GM12878 (cell line): ENCODE results near the gene TMEM239. TPM values are rescaled to one million over a fixed set of nuclear protein-coding genes. Genes with fewer than 3 reads are reported as not detected.

Experiments
- ATAC-seq: fragments of 200-7000 bp; cut with Tn5 transposase; 3 replicates; pipeline ENCODE4 v1.9.1; 2020; ENCODE audit warnings: mild to moderate bottlenecking, moderate library complexity
- BruUV-seq: library from RNA; stranded (reverse); fragments of 400-500 nt; replicated peaks from 2 replicates; lab custom pipeline; 2021; lab: Mats Ljungman, UMichigan
- CTCF ChIA-PET: fragments of 300-600 bp; sonication (Branson Sonifier 250); formaldehyde crosslinking; extraction: SDS; loops from one replicate; lab custom pipeline; 2021; ENCODE audit warnings: inconsistent platforms; lab: Yijun Ruan, JAX
- POLR2A ChIA-PET: fragments of 350-600 bp; formaldehyde crosslinking; extraction: SDS; loops from one replicate; lab custom pipeline; 2021; ENCODE audit warnings: inconsistent platforms; lab: Charles Lee
- RAD21 ChIA-PET: fragments of 300-600 bp; sonication (Branson Sonifier 250); formaldehyde crosslinking; loops from one replicate; lab custom pipeline; 2023; ENCODE audit warnings: antibody characterized with exemption; ENCODE audit not compliant: unreplicated experiment; lab: Charles Lee
- SMC1A ChIA-PET: fragments of 300-600 bp; sonication (Branson Sonifier 250); formaldehyde crosslinking; loops from one replicate; lab custom pipeline; 2023; ENCODE audit not compliant: unreplicated experiment, uncharacterized antibody; lab: Charles Lee
- DNase-seq: peaks from one replicate; pipeline ENCODE4 v3.0.0-alpha.2; 2011; ENCODE audit warnings: low read depth, low spot score
- FAIRE-seq: peaks from 3 replicates; lab custom pipeline; 2011; peaks lifted over from hg19 to GRCh38; lab: Jason Lieb, UNC
- H2AFZ ChIP-seq: 2 replicates; pipeline ENCODE4 v1.6.0; 2011; ENCODE audit warnings: low read depth, low read length, control low read depth; ENCODE audit not compliant: control insufficient read depth
- H3K27ac ChIP-seq: 2 replicates; pipeline ENCODE4 v1.5.1; 2011; ENCODE audit warnings: control low read depth; ENCODE audit not compliant: control insufficient read depth, insufficient read depth
- H3K27me3 ChIP-seq, 2 experiments: replicated peaks in 1 of 2; 2 replicates each; pipeline versions ENCODE4 v1.6.0 to v1.6.1; 2011; ENCODE audit warnings: low read length in 1 of 2; ENCODE audit not compliant: control insufficient read depth in 2 of 2, insufficient read depth in 2 of 2
- H3K36me3 ChIP-seq, 2 experiments: 2 replicates each; pipeline ENCODE4 v1.5.1; 2011; ENCODE audit warnings: low read length in 1 of 2; ENCODE audit not compliant: control insufficient read depth in 2 of 2, insufficient read depth in 2 of 2
- H3K4me1 ChIP-seq: 2 replicates; pipeline ENCODE4 v1.6.1; 2011; ENCODE audit warnings: mild to moderate bottlenecking, low read length, moderate library complexity, mixed read lengths; ENCODE audit not compliant: control insufficient read depth, insufficient read depth
- H3K4me2 ChIP-seq: 2 replicates; pipeline ENCODE4 v1.6.0; 2011; ENCODE audit warnings: control low read depth; ENCODE audit not compliant: control insufficient read depth, insufficient read depth
- H3K4me3 ChIP-seq: fragments of 200-600 bp; sonication (generic); 2 replicates; pipeline ENCODE4 v1.5.1; 2016
- H3K79me2 ChIP-seq: 2 replicates; pipeline ENCODE4 v1.6.0; 2011; ENCODE audit warnings: low read length; ENCODE audit not compliant: control insufficient read depth, insufficient read depth
- H3K9ac ChIP-seq: 2 replicates; pipeline ENCODE4 v1.8.0; 2011; ENCODE audit warnings: low read length, control low read depth, mixed read lengths; ENCODE audit not compliant: control insufficient read depth, insufficient read depth
- H3K9me3 ChIP-seq: replicated peaks from 3 replicates; pipeline ENCODE4 v1.5.1; 2011; ENCODE audit warnings: mild to moderate bottlenecking, low read length; ENCODE audit not compliant: control insufficient read depth, insufficient read depth
- H4K20me1 ChIP-seq: 2 replicates; pipeline ENCODE4 v1.6.0; 2011; ENCODE audit not compliant: control insufficient read depth, insufficient read depth
- FOXM1 ChIP-seq: IDR thresholded peaks from 2 replicates; pipeline ENCODE4 v1.6.1; 2012; ENCODE audit warnings: low read depth, mild to moderate bottlenecking, inconsistent platforms, low read length, moderate library complexity
- NFXL1 ChIP-seq: fragments of 450-650 bp; IDR thresholded peaks from 2 replicates; pipeline ENCODE4 v1.6.1; 2017; ENCODE audit warnings: antibody characterized with exemption, mild to moderate bottlenecking, borderline replicate concordance
- PRDM15 ChIP-seq: fragments of 450-650 bp; formaldehyde crosslinking; IDR thresholded peaks from 2 replicates; pipeline ENCODE4 v1.4.0; 2020; ENCODE audit warnings: mild to moderate bottlenecking, moderate library complexity
- RBBP5 ChIP-seq: fragments of 200-600 bp; sonication (generic); conservative IDR thresholded peaks from 2 replicates; pipeline ENCODE4 v1.6.1; 2016
- RELA ChIP-seq: fragments of 450-650 bp; IDR thresholded peaks from 2 replicates; pipeline ENCODE4 v1.8.0; 2014; ENCODE audit warnings: borderline replicate concordance; ENCODE audit not compliant: partially characterized antibody
- ZBTB4 ChIP-seq: fragments of 450-650 bp; formaldehyde crosslinking; IDR thresholded peaks from 2 replicates; pipeline ENCODE4 v1.4.0; 2022; ENCODE audit warnings: mild to moderate bottlenecking, moderate library complexity
- ZNF384 ChIP-seq: IDR thresholded peaks from 2 replicates; pipeline ENCODE4 v1.6.1; 2012; ENCODE audit warnings: low read depth, mild to moderate bottlenecking, low read length, improper control_type of control experiment, borderline replicate concordance
- WGBS: methylation state at CpG from one replicate; pipeline ENCODE4 v1.1.6; 2016; ENCODE audit warnings: low lambda C conversion rate; ENCODE audit not compliant: insufficient replicate concordance, insufficient coverage; ENCODE audit errors: missing lambda C conversion rate; 5-methylcytosine and 5-hydroxymethylcytosine counted together
- in situ Hi-C: fragments of 300-500 bp; cut with MboI; formaldehyde crosslinking; loops from 9 replicates; pipeline ENCODE4 v1.14.3; 2018; ENCODE audit warnings: mixed read lengths
- intact Hi-C: fragments of 100-400 bp; cut with micrococcal nuclease; formaldehyde crosslinking; loops from one replicate; pipeline ENCODE4 v1.14.2; 2022; ENCODE audit not compliant: unreplicated experiment
- polyA plus RNA-seq, 11 experiments: library from polyadenylated mRNA; depleted of rRNA in 4 of 11; unstranded in 6 of 11; stranded (reverse) in 5 of 11; fragments of >200 nt; fragmentation: Nextera tagmentation in 4 of 11; fragmentation: Illumina TruSeq in 1 of 11; extraction: Ambion mirVana in 4 of 11; extraction: Trizol in 1 of 11; gene quantifications; 1 replicate in 1 of 11; 2 replicates in 10 of 11; pipeline versions ENCODE4 v1.2.1 to v1.2.3, GENCODE V29; 2011 to 2016; ENCODE audit warnings: inconsistent platforms in 2 of 11, missing spikeins in 2 of 11, low read depth in 1 of 11
- total RNA-seq, 4 experiments: library from RNA; depleted of rRNA in 3 of 4; stranded (reverse); fragments of >200 nt in 3 of 4; fragmentation: Illumina TruSeq in 1 of 4; extraction: Trizol in 1 of 4; gene quantifications; 2 replicates each; pipeline versions ENCODE4 v1.2.1 to v1.2.3, GENCODE V29; 2013 to 2021
- TF ChIP-seq, protein P1 (sequence below): IDR thresholded peaks from 2 replicates; pipeline ENCODE4 v1.6.1; 2011; ENCODE audit warnings: borderline replicate concordance, low read depth, mild to moderate bottlenecking, moderate library complexity, mixed read lengths, low read length; ENCODE audit not compliant: insufficient read depth; ENCODE audit errors: extremely low read length
- TF ChIP-seq, protein P2 (sequence below): IDR thresholded peaks from 2 replicates; pipeline ENCODE4 v1.6.1; 2011; ENCODE audit warnings: mild to moderate bottlenecking, low read depth, low read length, moderate library complexity; ENCODE audit not compliant: insufficient replicate concordance

TMEM239 gene
- total and polyA plus RNA-seq, 10 of the 15 experiments (the other 5 are each of a cell fraction or from before 2014, with no cell fraction given) = not detected

DNA sequence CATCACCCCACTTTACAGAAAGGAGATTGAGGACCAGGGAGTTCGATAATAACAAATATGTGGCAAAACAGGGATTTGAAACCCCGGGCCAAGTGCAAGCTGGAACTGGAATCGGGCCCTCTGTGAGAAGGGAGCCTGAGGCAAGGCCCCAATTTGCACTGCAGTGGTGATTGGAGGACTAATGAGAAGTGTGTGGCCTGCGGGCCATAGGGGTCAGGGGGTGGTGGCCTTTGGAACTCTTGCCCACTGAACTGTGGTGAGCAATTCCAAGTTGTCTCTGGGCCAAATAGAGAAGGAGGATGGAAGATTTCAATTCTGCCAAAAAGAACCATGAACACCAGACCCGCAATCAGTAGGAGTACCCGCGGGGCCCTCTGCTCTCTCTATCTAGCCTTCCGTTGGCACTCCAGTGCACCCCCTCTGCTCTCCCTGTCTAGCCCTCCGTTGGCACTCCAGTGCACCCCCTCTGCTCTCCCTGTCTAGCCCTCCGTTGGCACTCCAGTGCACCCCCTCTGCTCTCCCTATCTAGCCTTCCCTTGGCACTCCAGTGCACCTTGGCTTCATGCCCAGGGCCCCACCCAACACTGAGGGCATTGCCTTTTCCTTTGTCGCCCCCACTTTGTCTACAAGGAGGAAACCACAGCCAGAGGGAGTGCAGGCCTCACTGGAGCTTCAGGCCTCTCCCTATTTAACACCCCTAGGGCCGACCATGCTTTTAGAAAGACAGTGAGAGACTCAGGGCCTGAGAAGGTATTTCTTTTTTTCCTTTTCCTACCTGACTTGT, 51.1 kb downstream of the TMEM239 start:
- no peak for FAIRE-seq
- TF ChIP-seq, protein P1, sequence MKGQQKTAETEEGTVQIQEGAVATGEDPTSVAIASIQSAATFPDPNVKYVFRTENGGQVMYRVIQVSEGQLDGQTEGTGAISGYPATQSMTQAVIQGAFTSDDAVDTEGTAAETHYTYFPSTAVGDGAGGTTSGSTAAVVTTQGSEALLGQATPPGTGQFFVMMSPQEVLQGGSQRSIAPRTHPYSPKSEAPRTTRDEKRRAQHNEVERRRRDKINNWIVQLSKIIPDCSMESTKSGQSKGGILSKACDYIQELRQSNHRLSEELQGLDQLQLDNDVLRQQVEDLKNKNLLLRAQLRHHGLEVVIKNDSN = no peak
- no peak for TF ChIP-seq RBBP5
- TF ChIP-seq, protein P2, sequence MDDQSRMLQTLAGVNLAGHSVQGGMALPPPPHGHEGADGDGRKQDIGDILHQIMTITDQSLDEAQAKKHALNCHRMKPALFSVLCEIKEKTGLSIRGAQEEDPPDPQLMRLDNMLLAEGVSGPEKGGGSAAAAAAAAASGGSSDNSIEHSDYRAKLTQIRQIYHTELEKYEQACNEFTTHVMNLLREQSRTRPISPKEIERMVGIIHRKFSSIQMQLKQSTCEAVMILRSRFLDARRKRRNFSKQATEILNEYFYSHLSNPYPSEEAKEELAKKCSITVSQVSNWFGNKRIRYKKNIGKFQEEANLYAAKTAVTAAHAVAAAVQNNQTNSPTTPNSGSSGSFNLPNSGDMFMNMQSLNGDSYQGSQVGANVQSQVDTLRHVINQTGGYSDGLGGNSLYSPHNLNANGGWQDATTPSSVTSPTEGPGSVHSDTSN = no peak
- TF ChIP-seq ZBTB4 (CRISPR knock-in tag) = no peak
- no peak for TF ChIP-seq ZNF384
- TF ChIP-seq PRDM15 (CRISPR knock-in tag) = no peak
- TF ChIP-seq RELA = no peak
- TF ChIP-seq FOXM1 = no peak
- no peak for TF ChIP-seq NFXL1
- 84% methylated on average over 12 of the region's 12 CpGs for WGBS
- H3K4me2 ChIP-seq = no peak overlapping the region
- H3K9ac ChIP-seq = no peak overlapping the region
- CTCF ChIA-PET = interaction anchor here (0.5 kb wide), 1 partner anchor 184 kb away, joined by 3 read pairs; no protein-coding TSS in a partner anchor
- peaks cover 6% of the 10 kb centered on the region for H3K4me1 ChIP-seq
- H3K27me3 ChIP-seq = no peaks in the 10 kb centered on the region
- H2AFZ ChIP-seq = no peak overlapping the region
- intact Hi-C loops = no loop called here
- no peaks in the 10 kb centered on the region for H3K79me2 ChIP-seq
- no peak overlapping the region for H3K4me3 ChIP-seq
- POLR2A ChIA-PET = no interaction called here
- in situ Hi-C loops = no loop called here
- no peaks in the 10 kb centered on the region for H3K9me3 ChIP-seq
- DNase-seq = no peak
- BruUV-seq = no TSS peak
- RAD21 ChIA-PET = no interaction called here
- SMC1A ChIA-PET = no interaction called here
- no peaks in the 10 kb centered on the region for H4K20me1 ChIP-seq
- H3K36me3 ChIP-seq = peaks cover 5 to 6% of the 10 kb centered on the region in 2 experiments; a peak in 3 of 4 replicates
- H3K27ac ChIP-seq = no peak overlapping the region
- no peak for ATAC-seq
